AG09319 (cell line): ENCODE data around the gene GPR158.

Source experiments
- DNase-seq: peaks from one replicate; pipeline ENCODE4 v3.0.0-alpha.2; 2010; ENCODE audit warnings: low read depth; ENCODE audit errors: extremely low read depth
- CTCF ChIP-seq: IDR thresholded peaks from 2 replicates; pipeline ENCODE4 v1.5.1; 2011; ENCODE audit warnings: low read depth, mild to moderate bottlenecking, inconsistent platforms, low read length, moderate library complexity

Gene GPR158

GRCh38 chr10:25177754-25178135, 2.9 kb downstream of the GPR158 start:
- TF ChIP-seq CTCF, result no peak
- DNase-seq, result no peak

- DNase-seq, result no peak
- no peak for TF ChIP-seq CTCF
Measured at GRCh38 chr10:25178411-25178810, 3.6 kb downstream of the GPR158 start.

- no peak for TF ChIP-seq CTCF
- DNase-seq, result no peak
Measured at GRCh38 chr10:25180801-25181200, 6.0 kb downstream of the GPR158 start.

- no peak for TF ChIP-seq CTCF
- DNase-seq, result no peak
Measured at GRCh38 chr10:25182636-25183035, 7.8 kb downstream of the GPR158 start.

GRCh38 chr10:25191162-25191895, 16.5 kb downstream of the GPR158 start:
- no peak for TF ChIP-seq CTCF
- DNase-seq, result no peak

GRCh38 chr10:25198151-25198550, 23.4 kb downstream of the GPR158 start:
- no peak for TF ChIP-seq CTCF

GRCh38 chr10:25206693-25207414, 32.1 kb downstream of the GPR158 start:
- DNase-seq, result no peak
- TF ChIP-seq CTCF, result no peak

More at GRCh38 chr10:25198151-25198550, 23.4 kb downstream of the GPR158 start:
- DNase-seq, result no peak
